H9 (cell line): ENCODE results near the gene PRF1. TPM values are rescaled to one million over a fixed set of nuclear protein-coding genes. Genes with fewer than 3 reads are reported as not detected.
A peak's percentile ranks its signal among the peaks of the same experiment; 100 is the strongest.

Experiments used
- DNase-seq: peaks from one replicate; pipeline ENCODE4 v3.0.0-alpha.2; 2017
- H2AFZ ChIP-seq: one replicate; pipeline ENCODE4 v1.6.1; 2013; ENCODE audit warnings: mild to moderate bottlenecking, low read length, control low read depth, moderate library complexity
- H2AK5ac ChIP-seq: 2 replicates; pipeline ENCODE4 v1.6.1; 2013; ENCODE audit warnings: low read length, control low read depth, mixed read lengths; ENCODE audit not compliant: insufficient read length
- H2BK120ac ChIP-seq: one replicate; pipeline ENCODE4 v1.6.1; 2013; ENCODE audit warnings: low read depth, mild to moderate bottlenecking, low read length, control low read depth, inconsistent platforms; ENCODE audit not compliant: poor library complexity, severe bottlenecking
- H2BK12ac ChIP-seq: 2 replicates; pipeline ENCODE4 v1.6.1; 2013; ENCODE audit warnings: low read length, control low read depth, mixed read lengths, low read depth; ENCODE audit not compliant: insufficient read length
- H2BK15ac ChIP-seq: 2 replicates; pipeline ENCODE4 v1.6.1; 2013; ENCODE audit warnings: low read depth, low read length, control low read depth
- H2BK20ac ChIP-seq: one replicate; pipeline ENCODE4 v1.6.1; 2013; ENCODE audit warnings: low read depth, mild to moderate bottlenecking, low read length, control low read depth, inconsistent platforms; ENCODE audit not compliant: poor library complexity, severe bottlenecking
- H2BK5ac ChIP-seq: 2 replicates; pipeline ENCODE4 v1.6.1; 2013; ENCODE audit warnings: low read length, control low read depth, mixed read lengths; ENCODE audit not compliant: insufficient read length
- H3K14ac ChIP-seq: 2 replicates; pipeline ENCODE4 v1.6.1; 2013; ENCODE audit warnings: low read length, control low read depth; ENCODE audit not compliant: insufficient read depth
- H3K18ac ChIP-seq: 2 replicates; pipeline ENCODE4 v1.6.1; 2013; ENCODE audit warnings: low read depth, mild to moderate bottlenecking, mixed read lengths, low read length, control low read depth; ENCODE audit not compliant: insufficient read length
- H3K23ac ChIP-seq: 2 replicates; pipeline ENCODE4 v1.6.1; 2013; ENCODE audit warnings: low read length, control low read depth, mixed read lengths, low read depth; ENCODE audit not compliant: insufficient read length
- H3K23me2 ChIP-seq: 2 replicates; pipeline ENCODE4 v1.6.1; 2013; ENCODE audit warnings: low read depth, mild to moderate bottlenecking, mixed read lengths, low read length, control low read depth; ENCODE audit not compliant: insufficient read length, poor library complexity, severe bottlenecking
- H3K27ac ChIP-seq: 2 replicates; pipeline ENCODE4 v1.5.1; 2013; ENCODE audit warnings: low read length, control low read depth, mixed read lengths, low read depth; ENCODE audit not compliant: insufficient read length
- H3K27me3 ChIP-seq: 2 replicates; pipeline ENCODE4 v1.6.1; 2013; ENCODE audit warnings: low read length, control low read depth, inconsistent platforms; ENCODE audit not compliant: insufficient read depth
- H3K4ac ChIP-seq: 2 replicates; pipeline ENCODE4 v1.6.1; 2013; ENCODE audit warnings: low read depth, mild to moderate bottlenecking, control low read depth, inconsistent platforms, low read length, moderate library complexity
- H3K4me1 ChIP-seq: 2 replicates; pipeline ENCODE4 v1.6.1; 2013; ENCODE audit warnings: low read length, control low read depth, inconsistent platforms; ENCODE audit not compliant: insufficient read depth
- H3K4me2 ChIP-seq: 2 replicates; pipeline ENCODE4 v1.6.1; 2013; ENCODE audit warnings: low read length, control low read depth, mixed read lengths; ENCODE audit not compliant: insufficient read length, insufficient read depth
- H3K56ac ChIP-seq: 2 replicates; pipeline ENCODE4 v1.6.1; 2013; ENCODE audit warnings: low read depth, mild to moderate bottlenecking, mixed read lengths, low read length, control low read depth; ENCODE audit not compliant: insufficient read length
- H3K79me1 ChIP-seq: 2 replicates; pipeline ENCODE4 v1.6.1; 2013; ENCODE audit warnings: low read depth, mild to moderate bottlenecking, moderate library complexity, low read length, control low read depth, inconsistent platforms; ENCODE audit not compliant: insufficient read depth, poor library complexity, severe bottlenecking
- H3K79me2 ChIP-seq: 2 replicates; pipeline ENCODE4 v1.6.1; 2013; ENCODE audit warnings: low read length, control low read depth, inconsistent platforms; ENCODE audit not compliant: insufficient read depth
- H3K9ac ChIP-seq: 2 replicates; pipeline ENCODE4 v1.6.1; 2013; ENCODE audit warnings: low read length, control low read depth, mixed read lengths; ENCODE audit not compliant: insufficient read length; ENCODE audit errors: extremely low read depth
- H3K9me3 ChIP-seq: one replicate; pipeline ENCODE4 v1.6.1; 2013; ENCODE audit warnings: low read depth, low read length, inconsistent platforms; ENCODE audit not compliant: control insufficient read depth
- H3T11ph ChIP-seq: one replicate; pipeline ENCODE4 v1.6.1; 2013; ENCODE audit warnings: mild to moderate bottlenecking, low read length, control low read depth, inconsistent platforms
- H4K20me1 ChIP-seq: one replicate; pipeline ENCODE4 v1.6.1; 2013; ENCODE audit not compliant: control insufficient read depth, insufficient read length, insufficient read depth
- H4K5ac ChIP-seq: 2 replicates; pipeline ENCODE4 v1.6.1; 2013; ENCODE audit warnings: low read depth, mild to moderate bottlenecking, mixed read lengths, low read length, control low read depth; ENCODE audit not compliant: insufficient read length
- H4K8ac ChIP-seq: replicated peaks from 2 replicates; pipeline ENCODE4 v1.6.1; 2013; ENCODE audit warnings: low read length, control low read depth, mixed read lengths, low read depth; ENCODE audit not compliant: insufficient read length
- H4K91ac ChIP-seq: 2 replicates; pipeline ENCODE4 v1.6.1; 2013; ENCODE audit warnings: low read depth, mild to moderate bottlenecking, moderate library complexity, mixed read lengths, low read length, control low read depth; ENCODE audit not compliant: insufficient read length
- H3K27ac Mint-ChIP-seq, 3 experiments: 2 replicates in 2 of 3; 3 replicates in 1 of 3; pipeline ENCODE4 v1.8.0; 2020 to 2021; ENCODE audit warnings: mixed read lengths in 3 of 3, mild to moderate bottlenecking in 1 of 3, moderate library complexity in 1 of 3
- H3K27me3 Mint-ChIP-seq: 2 replicates; pipeline ENCODE4 v1.8.0; 2021; ENCODE audit warnings: low read depth, mild to moderate bottlenecking, moderate library complexity, mixed read lengths
- H3K36me3 Mint-ChIP-seq, 3 experiments: 2 replicates in 2 of 3; 3 replicates in 1 of 3; pipeline ENCODE4 v1.8.0; 2020 to 2021; ENCODE audit warnings: low read depth in 3 of 3, mixed read lengths in 3 of 3; ENCODE audit not compliant: insufficient read depth in 1 of 3
- H3K4me1 Mint-ChIP-seq, 2 experiments: 2 replicates each; pipeline ENCODE4 v1.8.0; 2020; ENCODE audit warnings: mixed read lengths in 2 of 2
- H3K4me3 Mint-ChIP-seq, 2 experiments: 2 replicates in 1 of 2; 3 replicates in 1 of 2; pipeline ENCODE4 v1.8.0; 2020 to 2021; ENCODE audit warnings: mild to moderate bottlenecking in 2 of 2, mixed read lengths in 2 of 2, moderate library complexity in 1 of 2
- H3K9me3 Mint-ChIP-seq, 2 experiments: 2 replicates in 1 of 2; 3 replicates in 1 of 2; pipeline ENCODE4 v1.8.0; 2020; ENCODE audit warnings: mild to moderate bottlenecking in 2 of 2, mixed read lengths in 2 of 2, moderate library complexity in 1 of 2
- CTCF ChIP-seq: fragments of 200-600 bp; sonication (generic); conservative IDR thresholded peaks from 3 replicates; pipeline ENCODE4 v1.8.0; 2021; ENCODE audit warnings: antibody characterized with exemption, mild to moderate bottlenecking
- WGBS: extraction: QIAGEN DNeasy Blood & Tissue Kit; methylation state at CpG from one replicate; pipeline ENCODE4 v1.1.7; 2013; ENCODE audit warnings: missing lambda C conversion rate, low lambda C conversion rate, mixed read lengths; ENCODE audit not compliant: insufficient read length; ENCODE audit errors: extremely low coverage; 5-methylcytosine and 5-hydroxymethylcytosine counted together
- total RNA-seq: library from RNA; stranded (reverse); gene quantifications from 2 replicates; pipeline ENCODE4 v1.2.1, GENCODE V29; 2021

The PRF1 gene
- total RNA-seq, 1 experiment from 2014 or later: not detected

- H3K36me3 Mint-ChIP-seq: no peaks in the 10 kb centered on the region
- H2BK5ac ChIP-seq: no peak overlapping the region
- H4K20me1 ChIP-seq: no peaks in the 10 kb centered on the region
- H3K9me3 ChIP-seq: no peaks in the 10 kb centered on the region
- no CpG with 5 or more reads among the region's 7 CpGs for WGBS
- no peak overlapping the region for H4K8ac ChIP-seq
- no peaks in the 10 kb centered on the region for H3K9me3 Mint-ChIP-seq
- no peaks in the 10 kb centered on the region for H3K27me3 ChIP-seq
- H2BK12ac ChIP-seq: no peak overlapping the region
- H3K27ac ChIP-seq: no peak overlapping the region
- no peak overlapping the region for H4K5ac ChIP-seq
- no peak overlapping the region for H2AK5ac ChIP-seq
- H4K91ac ChIP-seq: no peak overlapping the region
- peaks cover 3% of the 10 kb centered on the region for H3K27me3 Mint-ChIP-seq
- no peak overlapping the region for H2BK20ac ChIP-seq
- H3K4me2 ChIP-seq: no peak overlapping the region
- no peak overlapping the region for H3K4me3 Mint-ChIP-seq
- H3K79me1 ChIP-seq: no peaks in the 10 kb centered on the region
- H3T11ph ChIP-seq: no peak overlapping the region
- no peak for TF ChIP-seq CTCF
- no peak overlapping the region for H3K18ac ChIP-seq
- H3K56ac ChIP-seq: no peak overlapping the region
- H2AFZ ChIP-seq: no peak overlapping the region
- peak; percentile 91 for DNase-seq
- H3K27ac Mint-ChIP-seq: peak overlapping the region in 2 of 3 experiments; percentile 7 to 19; a peak in 3 of 7 replicates
- H3K23me2 ChIP-seq: no peaks in the 10 kb centered on the region
- H3K79me2 ChIP-seq: no peaks in the 10 kb centered on the region
- no peak overlapping the region for H3K14ac ChIP-seq
- no peak overlapping the region for H2BK15ac ChIP-seq
- no peak overlapping the region for H3K4ac ChIP-seq
- H3K9ac ChIP-seq: no peak overlapping the region
- H3K4me1 Mint-ChIP-seq: peaks cover 28 to 43% of the 10 kb centered on the region in 2 experiments
- peaks cover 4% of the 10 kb centered on the region; the same call in 1 of the 2 replicates for H3K4me1 ChIP-seq
- no peak overlapping the region for H3K23ac ChIP-seq
- no peak overlapping the region for H2BK120ac ChIP-seq
Measured at GRCh38 chr10:70584909-70585544, 17.5 kb downstream of the PRF1 start.
